Prostate gland (tissue), 2 donors: ENCODE data around the gene SSC4D. TPM values are rescaled to one million over a fixed set of nuclear protein-coding genes. Genes with fewer than 3 reads are reported as not detected.

Experiments
- DNase-seq: peaks from one replicate; pipeline ENCODE4 v3.0.0-alpha.2; 2019; ENCODE audit warnings: low spot score
- H3K27ac ChIP-seq, 2 donors: fragments of 200-600 bp; sonication (generic); 2 replicates each; pipeline ENCODE4 v1.5.1; 2017 to 2019
- H3K27me3 ChIP-seq: fragments of 200-600 bp; sonication (generic); replicated peaks from 2 replicates; pipeline ENCODE4 v1.5.1; 2019; ENCODE audit not compliant: insufficient read depth
- H3K36me3 ChIP-seq, 2 donors: fragments of 200-600 bp; sonication (generic); 1 replicate in 1 of 2; 2 replicates in 1 of 2; pipeline versions ENCODE4 v1.5.1 to v1.8.1; 2017 to 2019
- H3K4me1 ChIP-seq: fragments of 200-600 bp; sonication (generic); replicated peaks from 2 replicates; pipeline ENCODE4 v1.5.1; 2019
- H3K4me3 ChIP-seq, 2 donors: fragments of 200-600 bp; sonication (generic); 2 replicates each; pipeline ENCODE4 v1.5.1; 2017 to 2019
- H3K9me3 ChIP-seq: fragments of 200-600 bp; sonication (generic); 2 replicates; pipeline ENCODE4 v1.5.1; 2017
- POLR2A ChIP-seq: fragments of 450-650 bp; IDR thresholded peaks from one replicate; pipeline ENCODE4 v1.6.1; 2016; ENCODE audit warnings: antibody characterized with exemption, mild to moderate bottlenecking
- POLR2AphosphoS5 ChIP-seq: sonication (generic); formaldehyde crosslinking; IDR thresholded peaks from one replicate; pipeline ENCODE4 v1.6.1; 2017; ENCODE audit warnings: antibody characterized with exemption
- WGBS: methylation state at CpG from one replicate; pipeline ENCODE4 v1.1.5; 2018; 5-methylcytosine and 5-hydroxymethylcytosine counted together
- intact Hi-C: fragments of 100-400 bp; cut with DNase I; formaldehyde crosslinking; loops from one replicate; pipeline ENCODE4 v1.14.2; 2022
- total RNA-seq, 2 donors: library from RNA; depleted of rRNA; stranded (reverse); fragments of >200 nt; gene quantifications; one replicate each; pipeline ENCODE4 v1.1.0, GENCODE V29; 2016
- TF ChIP-seq, protein P1 (sequence below), 4 experiments: fragments of 200-600 bp in 2 of 4; fragments of 450-650 bp in 2 of 4; sonication (generic) in 2 of 4; IDR thresholded peaks; 1 replicate in 3 of 4; 2 replicates in 1 of 4; pipeline ENCODE4 v1.5.1; 2016 to 2019; ENCODE audit warnings: antibody characterized with exemption in 4 of 4, mild to moderate bottlenecking in 2 of 4, moderate library complexity in 2 of 4

Gene SSC4D
- total RNA-seq, 2 donors from 2014 or later, result 1.0 TPM; not detected in 1

DNA sequence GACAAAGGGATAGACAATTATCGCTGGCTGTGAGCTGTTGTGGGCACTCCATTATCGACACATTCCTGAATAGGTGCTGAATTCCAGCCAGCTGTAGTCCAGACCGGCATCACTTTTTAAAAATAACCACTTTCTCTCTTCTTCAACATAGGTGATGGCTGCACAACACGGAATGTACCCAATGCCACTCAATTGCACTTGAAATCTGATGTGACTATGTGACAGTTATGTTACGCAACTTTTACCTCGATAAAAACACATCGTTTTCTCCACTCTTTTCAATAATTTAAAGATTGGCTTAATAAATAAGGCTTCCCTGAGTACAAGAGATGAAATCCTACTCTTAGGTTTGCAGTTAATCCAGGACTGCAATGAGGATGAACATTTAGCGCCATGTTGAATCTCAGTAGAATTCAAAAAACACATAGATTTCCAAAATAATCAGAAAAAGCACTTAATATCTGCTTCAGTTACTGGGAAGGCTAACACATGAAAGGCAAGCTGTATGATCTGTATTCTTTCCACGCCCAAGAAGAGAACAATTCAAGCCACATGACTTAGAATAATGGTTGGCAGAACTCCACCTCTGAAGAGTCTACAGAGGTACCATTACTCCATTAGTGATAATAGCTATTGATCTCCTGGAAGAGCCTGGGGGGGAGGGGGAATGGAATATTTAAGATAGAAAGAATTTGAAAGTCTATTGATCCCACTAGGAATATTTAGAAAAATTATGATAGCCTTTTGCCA, 54.3 kb downstream of the SSC4D start:
- H3K36me3 ChIP-seq, result peaks cover 0 to 4% of the 10 kb centered on the region in 2 donors
- peaks cover 7% of the 10 kb centered on the region for H3K4me1 ChIP-seq
- no peak overlapping the region for H3K27ac ChIP-seq
- H3K4me3 ChIP-seq, result no peak overlapping the region
- intact Hi-C loops, result loop anchor here (5.0 kb wide), 2 partner anchors 38 to 63 kb away; no protein-coding TSS in a partner anchor
- H3K9me3 ChIP-seq, result no peaks in the 10 kb centered on the region
- no peaks in the 10 kb centered on the region for H3K27me3 ChIP-seq
- DNase-seq, result no peak
- TF ChIP-seq POLR2A (no peak), POLR2AphosphoS5 (no peak)
- TF ChIP-seq, protein P1, sequence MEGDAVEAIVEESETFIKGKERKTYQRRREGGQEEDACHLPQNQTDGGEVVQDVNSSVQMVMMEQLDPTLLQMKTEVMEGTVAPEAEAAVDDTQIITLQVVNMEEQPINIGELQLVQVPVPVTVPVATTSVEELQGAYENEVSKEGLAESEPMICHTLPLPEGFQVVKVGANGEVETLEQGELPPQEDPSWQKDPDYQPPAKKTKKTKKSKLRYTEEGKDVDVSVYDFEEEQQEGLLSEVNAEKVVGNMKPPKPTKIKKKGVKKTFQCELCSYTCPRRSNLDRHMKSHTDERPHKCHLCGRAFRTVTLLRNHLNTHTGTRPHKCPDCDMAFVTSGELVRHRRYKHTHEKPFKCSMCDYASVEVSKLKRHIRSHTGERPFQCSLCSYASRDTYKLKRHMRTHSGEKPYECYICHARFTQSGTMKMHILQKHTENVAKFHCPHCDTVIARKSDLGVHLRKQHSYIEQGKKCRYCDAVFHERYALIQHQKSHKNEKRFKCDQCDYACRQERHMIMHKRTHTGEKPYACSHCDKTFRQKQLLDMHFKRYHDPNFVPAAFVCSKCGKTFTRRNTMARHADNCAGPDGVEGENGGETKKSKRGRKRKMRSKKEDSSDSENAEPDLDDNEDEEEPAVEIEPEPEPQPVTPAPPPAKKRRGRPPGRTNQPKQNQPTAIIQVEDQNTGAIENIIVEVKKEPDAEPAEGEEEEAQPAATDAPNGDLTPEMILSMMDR (IDR thresholded peaks at IDR 0.05), result no peak
- 88% methylated on average over 9 of the region's 9 CpGs for WGBS

DNA sequence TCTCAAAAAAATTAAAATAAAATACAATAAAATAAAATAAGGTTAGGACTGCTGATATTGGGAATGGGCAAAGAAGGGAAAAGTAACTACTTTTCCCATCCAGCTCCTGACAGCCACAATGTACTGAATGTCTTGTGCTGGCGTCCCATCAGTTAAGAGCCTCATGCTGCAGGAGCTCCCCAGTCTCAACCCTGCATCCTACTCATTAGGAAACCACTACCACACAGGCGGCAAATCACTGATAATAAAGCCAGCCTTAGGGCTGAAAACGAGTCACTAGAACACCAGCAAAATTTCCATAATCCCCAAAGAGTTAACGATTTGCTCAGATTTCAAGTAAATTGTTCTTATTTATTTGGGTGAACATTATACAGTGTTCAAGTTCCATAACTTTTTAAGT, 55.0 kb downstream of the SSC4D start:
- Histone ChIP-seq H3K4me1 (peaks cover 7% of the 10 kb centered on the region), H3K36me3 (peaks cover 0 to 10% of the 10 kb centered on the region in 2 donors), H3K27me3 (no peaks in the 10 kb centered on the region), H3K4me3 (no peak overlapping the region), H3K27ac (no peak overlapping the region), H3K9me3 (no peaks in the 10 kb centered on the region)
- WGBS, result 78% methylated on average over 4 of the region's 4 CpGs
- intact Hi-C loops, result no loop called here
- TF ChIP-seq, protein P1 (IDR thresholded peaks at IDR 0.05), result no peak
- TF ChIP-seq POLR2A (no peak), POLR2AphosphoS5 (no peak)
- no peak for DNase-seq

DNA sequence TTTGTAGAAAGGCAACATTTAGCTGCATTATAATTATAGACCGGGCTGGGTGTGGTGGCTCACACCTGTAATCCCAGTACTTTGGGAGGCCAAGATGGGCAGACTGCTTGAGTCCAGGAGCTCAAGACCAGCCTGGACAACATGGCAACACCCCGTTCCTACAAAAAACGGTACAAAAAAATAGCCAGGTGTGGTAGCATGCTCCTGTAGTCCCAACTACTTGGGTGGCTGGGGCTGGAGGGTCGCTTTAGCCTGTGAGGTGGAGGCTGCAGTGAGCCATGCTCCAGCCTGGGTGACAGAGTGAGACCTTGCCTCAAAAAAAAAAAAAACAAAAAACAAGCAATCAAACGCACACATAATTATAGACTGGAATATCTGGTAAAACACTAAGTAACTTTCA, 55.8 kb downstream of the SSC4D start:
- DNase-seq, result no peak
- H3K4me3 ChIP-seq, result no peak overlapping the region
- 93% methylated on average over 5 of the region's 5 CpGs for WGBS
- no peaks in the 10 kb centered on the region for H3K9me3 ChIP-seq
- H3K27me3 ChIP-seq, result no peaks in the 10 kb centered on the region
- TF ChIP-seq POLR2AphosphoS5, result no peak
- TF ChIP-seq, protein P1 (IDR thresholded peaks at IDR 0.05), result no peak
- no peak for TF ChIP-seq POLR2A
- peaks cover 7% of the 10 kb centered on the region for H3K4me1 ChIP-seq
- intact Hi-C loops, result no loop called here
- H3K36me3 ChIP-seq, result peaks cover 0 to 10% of the 10 kb centered on the region in 2 donors
- no peak overlapping the region for H3K27ac ChIP-seq

DNA sequence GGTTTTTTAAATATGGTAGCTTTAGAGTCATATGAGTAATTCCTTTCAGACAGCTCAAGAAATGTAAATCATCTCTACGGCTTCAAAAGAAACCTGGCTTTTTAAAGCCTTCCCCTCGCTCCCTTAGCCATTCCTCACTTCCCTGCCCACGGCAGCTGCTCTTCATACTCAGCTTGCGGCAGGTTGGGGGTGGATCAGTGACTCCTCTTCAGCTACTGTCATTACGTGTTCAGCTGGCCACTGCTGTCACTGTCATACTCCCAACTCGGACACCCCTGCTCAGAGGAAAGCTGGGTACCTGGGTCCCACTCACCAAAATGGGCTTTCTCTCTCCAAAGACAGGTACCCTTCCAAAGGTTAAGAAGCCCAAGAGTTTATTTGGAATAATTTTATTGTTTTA, 57.3 kb downstream of the SSC4D start:
- no peaks in the 10 kb centered on the region for H3K9me3 ChIP-seq
- peaks cover 0 to 10% of the 10 kb centered on the region in 2 donors for H3K36me3 ChIP-seq
- no peaks in the 10 kb centered on the region for H3K27me3 ChIP-seq
- H3K4me3 ChIP-seq, result no peak overlapping the region
- 72% methylated on average over 6 of the region's 6 CpGs for WGBS
- peaks cover 7% of the 10 kb centered on the region for H3K4me1 ChIP-seq
- TF ChIP-seq POLR2AphosphoS5, result no peak
- TF ChIP-seq POLR2A, result no peak
- TF ChIP-seq, protein P1 (IDR thresholded peaks at IDR 0.05), result no peak
- H3K27ac ChIP-seq, result no peak overlapping the region
- DNase-seq, result no peak
- intact Hi-C loops, result no loop called here

DNA sequence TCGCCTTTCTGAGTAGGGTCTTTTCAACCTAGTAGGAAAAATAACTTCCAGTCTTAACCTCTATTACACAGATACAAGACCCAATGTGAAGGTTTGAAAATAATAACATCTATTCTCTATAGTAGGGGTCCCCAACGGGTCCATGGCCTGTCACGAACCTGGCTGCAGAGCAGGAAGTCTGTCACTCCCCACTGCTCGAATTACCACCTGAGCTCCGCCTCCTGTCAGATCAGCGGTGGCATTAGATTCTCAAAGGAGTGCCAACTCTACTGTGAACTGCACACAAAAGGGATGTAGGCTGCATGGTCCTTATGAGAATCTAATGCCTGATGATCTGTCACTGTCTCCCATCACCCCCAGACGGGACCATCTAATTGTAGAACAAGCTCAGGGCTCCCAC, 58.1 kb downstream of the SSC4D start:
- Histone ChIP-seq H3K36me3 (peaks cover 0 to 10% of the 10 kb centered on the region in 2 donors), H3K9me3 (no peaks in the 10 kb centered on the region), H3K27ac (no peak overlapping the region), H3K4me1 (peaks cover under 1% of the 10 kb centered on the region), H3K27me3 (no peaks in the 10 kb centered on the region), H3K4me3 (no peak overlapping the region)
- intact Hi-C loops, result no loop called here
- no peak for TF ChIP-seq POLR2AphosphoS5
- TF ChIP-seq, protein P1 (IDR thresholded peaks at IDR 0.05), result no peak
- TF ChIP-seq POLR2A, result no peak
- DNase-seq, result no peak
- 88% methylated on average over 7 of the region's 7 CpGs for WGBS
